GM19351 (cell line): Measurements from ENCODE around the gene FBN1.
A peak's percentile ranks its signal among the peaks of the same experiment; 100 is the strongest.

Experiments
- ATAC-seq: cut with Tn5 transposase; IDR thresholded peaks from one replicate; pipeline ENCODE4 v1.9.1; 2021; ENCODE audit warnings: mild to moderate bottlenecking, moderate library complexity; ENCODE audit not compliant: unreplicated experiment

The FBN1 gene

DNA sequence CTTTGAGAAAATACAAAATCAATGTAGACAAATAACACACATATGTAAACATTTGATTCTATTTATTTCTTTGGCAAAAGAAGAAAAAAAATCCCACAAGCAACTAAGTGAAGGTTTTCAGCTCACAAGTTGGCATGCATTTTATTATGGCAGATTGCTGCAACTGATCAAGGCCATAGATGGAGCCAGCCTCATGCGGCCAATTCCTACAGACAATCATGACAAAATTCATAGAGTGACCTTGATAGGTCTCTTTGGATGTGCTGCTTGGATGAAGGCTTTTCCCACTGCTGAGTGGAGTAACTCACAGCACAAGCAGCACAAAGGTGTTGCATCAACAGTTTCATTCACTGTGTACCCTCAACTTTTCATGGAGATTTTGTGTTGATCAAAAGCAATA, 22.1 kb downstream of the FBN1 start:
- ATAC-seq, result no peak

DNA sequence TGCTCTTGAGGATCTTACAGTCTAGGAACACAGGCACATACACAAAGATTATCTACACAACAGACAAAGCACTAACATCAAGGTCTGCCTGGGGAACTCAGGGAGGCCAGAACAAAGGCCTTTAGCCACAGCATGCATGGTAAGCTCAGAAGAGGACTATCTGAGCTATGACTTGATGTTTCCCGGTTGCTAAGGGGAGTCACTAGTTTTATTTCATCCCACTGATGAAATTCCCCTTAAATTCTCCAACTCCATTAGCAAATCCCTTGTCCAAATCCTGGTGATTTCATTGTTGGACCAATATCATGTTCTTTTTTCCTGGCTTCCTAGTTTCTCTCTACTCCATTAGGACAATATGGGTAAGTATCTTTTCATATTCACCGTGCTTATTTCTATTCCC, 23.3 kb downstream of the FBN1 start:
- no peak for ATAC-seq

DNA sequence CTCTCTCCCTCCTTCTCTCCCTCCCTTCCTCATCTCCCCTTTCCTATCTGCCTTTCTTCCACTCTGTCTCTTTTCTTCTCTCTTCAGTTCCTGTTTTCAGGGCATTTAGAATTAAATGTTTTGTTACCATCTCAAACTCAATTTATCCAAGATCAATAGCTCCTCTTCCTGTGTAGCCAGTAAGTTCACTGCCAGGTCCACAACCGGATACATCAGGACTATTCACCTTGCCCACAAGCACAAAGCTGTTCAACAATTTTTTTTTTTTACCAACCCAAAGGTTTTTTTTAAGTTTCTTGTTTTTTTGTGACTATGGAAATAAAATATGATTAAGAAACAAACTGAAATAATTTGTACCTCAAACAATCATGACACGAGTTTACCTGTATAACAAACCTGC, 26.1 kb downstream of the FBN1 start:
- ATAC-seq, result no peak

DNA sequence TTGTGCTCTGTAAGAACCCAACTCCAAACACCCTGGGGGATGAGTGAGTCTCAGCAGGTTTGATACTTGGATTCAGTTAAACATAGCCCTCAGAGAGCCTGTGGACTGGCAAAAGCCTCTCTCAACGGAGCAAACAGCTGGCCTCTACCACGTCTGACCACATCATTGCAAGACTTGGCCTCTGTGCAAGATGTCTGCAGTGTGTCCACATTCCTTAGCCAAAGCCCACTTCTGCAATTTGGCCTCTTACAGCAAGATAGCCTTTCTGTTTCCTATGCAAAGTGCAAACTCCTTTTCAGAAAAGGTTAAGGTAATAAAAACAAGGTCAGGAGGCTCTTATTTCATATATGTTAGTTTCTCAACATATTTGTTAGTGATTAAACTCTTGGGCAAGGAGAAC, 27.9 kb downstream of the FBN1 start:
- no peak for ATAC-seq

DNA sequence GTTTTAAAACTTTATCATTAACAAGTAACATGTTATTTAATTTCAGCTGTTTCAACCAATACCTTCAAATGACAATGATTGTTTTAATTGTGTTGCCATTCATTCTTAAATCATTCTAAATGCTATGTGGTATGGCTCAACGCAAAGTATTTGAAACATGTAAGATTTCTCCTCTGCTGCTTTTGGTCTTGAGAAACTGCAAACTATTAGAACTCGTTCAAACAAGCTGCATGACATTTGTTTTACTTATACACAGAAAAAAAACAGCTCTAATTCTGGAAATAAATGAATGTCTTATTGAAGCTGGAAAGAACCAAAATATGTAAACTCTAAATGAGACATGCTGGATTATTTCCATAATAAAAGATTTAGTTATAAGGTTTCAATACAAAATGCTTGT, 29.3 kb downstream of the FBN1 start:
- ATAC-seq, result no peak

DNA sequence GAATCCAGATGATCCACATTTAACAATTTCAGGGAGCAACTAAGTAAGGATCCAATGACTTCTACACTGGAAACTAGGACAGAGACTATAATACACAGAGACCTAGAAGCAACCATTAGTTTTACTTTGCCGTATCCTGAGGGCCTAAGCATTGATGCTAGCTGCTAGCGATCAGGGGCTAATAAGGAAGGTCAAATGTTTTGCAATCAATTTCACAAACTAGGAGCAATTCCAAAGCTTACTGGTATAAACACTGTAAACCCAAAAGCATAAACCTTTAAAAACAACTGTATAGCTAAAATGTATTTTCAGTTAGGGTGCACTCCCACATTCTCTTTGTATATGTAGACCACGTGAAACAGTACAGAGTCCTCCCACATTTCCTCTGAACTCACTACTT, 31.5 kb downstream of the FBN1 start:
- ATAC-seq, result no peak

DNA sequence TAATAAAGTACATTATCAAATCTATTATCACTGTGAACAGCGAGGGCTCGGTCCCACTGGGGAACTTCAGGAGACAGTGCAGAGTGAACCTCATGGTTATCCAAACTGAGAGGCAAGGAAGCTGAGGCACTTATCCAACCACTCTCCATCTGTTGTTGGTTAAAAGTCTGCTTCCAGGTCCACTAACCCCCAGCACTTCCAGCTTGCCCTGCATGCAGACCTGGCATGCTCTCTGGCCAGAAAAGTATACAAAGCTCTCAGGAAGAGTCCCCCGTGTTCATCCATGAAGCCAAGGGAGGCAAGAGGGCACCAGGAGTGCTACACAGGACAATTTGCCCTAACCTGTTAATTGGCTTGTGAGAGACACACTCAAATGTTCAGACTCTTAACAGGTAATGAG, 36.0 kb downstream of the FBN1 start:
- ATAC-seq, result no peak

DNA sequence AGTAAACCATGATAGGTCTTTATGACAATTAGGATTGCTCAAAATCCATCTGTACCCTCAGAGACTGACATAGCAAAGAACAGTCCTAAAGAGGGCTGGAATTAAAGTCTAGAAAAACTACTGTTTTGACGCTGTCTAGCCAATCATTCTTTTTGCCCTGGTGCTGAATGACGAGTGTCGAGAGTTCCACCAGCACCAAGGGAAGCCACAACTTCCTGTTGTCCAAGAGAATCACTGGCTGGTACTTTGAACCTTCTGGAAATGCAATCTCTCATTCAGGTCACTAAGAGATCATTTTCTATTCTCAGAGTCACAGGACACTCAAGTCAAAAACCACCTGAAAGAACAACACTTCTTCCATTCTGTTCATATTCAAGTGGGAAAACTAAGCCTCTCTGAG, 37.7 kb downstream of the FBN1 start:
- no peak for ATAC-seq

DNA sequence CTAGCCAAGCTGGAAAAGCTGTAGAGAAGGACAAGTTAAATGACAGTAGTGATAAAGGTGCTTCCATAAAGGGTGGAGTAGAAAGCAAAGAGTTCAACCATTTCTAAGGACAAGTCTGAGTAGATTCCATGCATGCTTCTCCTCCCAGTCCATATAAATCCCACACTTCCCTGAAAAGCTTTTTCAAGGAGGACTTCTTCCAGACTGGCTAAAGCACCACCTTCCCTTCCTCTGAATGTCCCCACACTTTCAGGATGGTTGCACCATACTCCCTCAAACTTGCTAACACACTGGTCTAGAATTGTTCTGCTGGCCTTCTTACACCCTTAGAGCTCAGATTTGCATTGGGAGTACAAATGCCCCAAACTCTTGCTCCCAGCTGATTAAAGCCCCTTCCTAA, 40.9 kb downstream of the FBN1 start:
- no peak for ATAC-seq

DNA sequence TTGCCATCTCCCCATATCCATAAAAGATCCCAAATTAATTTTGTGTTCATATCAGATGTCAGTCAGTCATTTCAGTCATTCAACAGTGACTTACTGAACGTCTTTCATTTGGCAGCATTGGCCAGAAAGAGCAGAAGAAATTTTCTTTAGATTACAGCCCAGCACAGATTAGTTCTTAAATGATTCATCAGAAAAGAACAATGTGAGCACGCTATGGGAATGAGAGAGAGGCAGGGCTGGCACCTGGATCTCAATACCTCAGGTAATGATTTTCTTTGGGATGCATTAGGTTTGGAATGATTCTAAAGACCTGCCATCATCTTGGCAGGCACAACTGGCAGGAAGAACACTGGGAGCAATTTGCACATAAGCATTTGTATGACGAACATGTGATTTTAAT, 41.6 kb downstream of the FBN1 start:
- no peak for ATAC-seq

DNA sequence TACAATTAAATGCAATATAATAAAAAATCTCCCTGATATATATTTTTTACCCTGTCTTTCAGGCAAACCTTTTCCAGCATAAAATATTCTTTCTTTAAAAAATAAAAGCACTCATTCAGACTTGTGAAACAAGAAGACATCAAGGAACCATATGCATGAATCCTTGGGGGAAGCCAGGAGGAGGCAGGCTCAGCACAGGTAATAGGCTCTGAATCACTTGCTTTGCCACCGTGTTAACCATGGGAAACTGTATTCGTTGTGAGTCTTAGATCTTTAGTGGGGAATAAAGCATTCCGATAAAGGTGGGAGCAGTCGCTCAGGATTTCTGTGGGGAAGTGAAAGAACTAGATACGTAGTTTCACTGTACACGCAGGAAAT, 42.4 kb downstream of the FBN1 start:
- no peak for ATAC-seq

DNA sequence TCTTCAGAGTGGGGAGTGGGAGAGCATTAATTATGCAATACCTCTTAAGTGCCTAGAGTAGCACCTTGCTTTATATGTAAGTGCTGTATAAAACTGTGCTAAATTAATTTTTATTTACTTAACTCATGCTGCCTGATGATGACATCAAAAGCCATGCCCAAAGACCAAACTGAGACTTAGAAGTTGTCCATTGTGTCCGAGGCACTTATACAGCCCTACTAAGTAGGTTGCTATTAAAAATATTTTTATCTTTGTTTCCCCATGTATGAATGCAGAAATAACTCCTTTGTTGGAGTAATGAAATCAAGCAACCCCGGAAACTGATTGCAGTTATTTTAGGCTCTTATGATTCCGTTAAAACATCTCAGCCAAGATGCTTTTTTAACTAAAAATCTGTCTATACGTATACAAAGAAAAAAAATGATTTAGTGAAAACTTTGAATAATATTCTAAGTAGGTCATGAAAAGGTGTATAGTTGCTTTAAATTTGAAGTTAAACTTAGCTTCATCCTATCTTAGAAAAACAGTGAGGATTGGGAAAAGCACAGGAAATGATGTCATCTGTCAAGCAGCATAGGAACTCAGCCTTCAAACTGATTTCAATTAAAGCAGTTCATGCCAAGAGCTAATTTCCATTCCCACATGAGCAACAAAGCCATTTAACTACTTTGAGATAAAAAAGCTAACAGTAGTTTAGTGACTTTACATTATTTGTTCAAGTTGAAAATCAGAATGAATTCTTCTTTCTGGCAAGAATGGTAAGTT, 43.0 kb downstream of the FBN1 start:
- ATAC-seq, result no peak

DNA sequence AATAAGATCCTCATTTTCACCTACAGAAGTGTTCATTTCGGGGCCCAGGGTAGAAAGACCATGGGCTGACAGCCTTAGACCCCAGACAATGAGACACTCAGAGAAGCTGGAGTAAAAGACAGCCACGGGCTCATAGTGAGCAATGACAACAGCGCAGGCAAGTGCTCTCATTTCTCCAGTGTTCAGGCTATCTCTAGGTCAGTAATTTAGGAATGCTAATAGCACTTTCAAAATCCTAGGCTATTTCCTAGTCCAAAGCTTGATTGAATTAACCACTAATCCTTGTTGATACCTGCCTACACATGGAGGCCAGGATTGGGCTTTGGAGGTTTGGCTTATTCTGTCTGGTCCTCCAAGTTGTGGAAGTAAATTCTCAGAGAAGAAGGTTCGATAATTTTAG, 44.4 kb downstream of the FBN1 start:
- no peak for ATAC-seq

DNA sequence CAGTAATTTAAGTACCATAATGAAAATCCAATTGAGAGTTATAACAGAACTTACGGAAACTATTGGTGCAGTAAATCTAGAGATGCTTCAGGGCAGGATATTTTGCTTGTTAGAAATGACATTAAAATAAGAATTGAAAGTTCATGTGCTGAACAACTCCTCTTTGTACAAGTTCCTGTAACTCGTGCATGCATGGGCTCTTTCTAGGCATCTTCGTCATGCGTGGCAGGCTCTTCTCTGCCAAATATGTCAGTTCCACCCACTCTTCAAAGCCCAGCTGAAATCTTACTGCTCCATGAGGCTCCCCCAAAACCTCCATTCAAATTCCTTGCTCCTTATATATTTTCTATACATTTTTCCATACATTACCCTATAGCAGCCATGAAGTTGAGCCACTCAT, 48.7 kb downstream of the FBN1 start:
- ATAC-seq, result peak; percentile 37

DNA sequence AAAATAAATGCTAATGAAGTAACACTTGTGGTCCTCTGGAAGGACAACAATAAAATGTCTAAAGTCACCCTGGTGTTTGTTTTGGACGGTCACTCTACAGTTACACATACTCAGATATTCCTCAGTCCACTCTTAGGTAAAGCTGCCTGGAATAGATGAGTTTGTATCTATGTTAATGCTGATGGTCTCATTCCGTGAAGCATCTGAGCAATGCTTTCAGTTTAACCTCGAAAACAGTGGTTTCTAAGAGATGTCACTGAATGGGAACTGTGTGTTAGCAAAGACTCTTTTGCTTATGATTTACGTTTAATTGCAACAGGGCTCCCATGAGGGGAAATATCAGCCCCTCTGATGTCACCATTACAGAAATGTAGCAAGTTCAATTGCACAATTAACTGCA, 49.1 kb downstream of the FBN1 start:
- peak; percentile 61 for ATAC-seq

DNA sequence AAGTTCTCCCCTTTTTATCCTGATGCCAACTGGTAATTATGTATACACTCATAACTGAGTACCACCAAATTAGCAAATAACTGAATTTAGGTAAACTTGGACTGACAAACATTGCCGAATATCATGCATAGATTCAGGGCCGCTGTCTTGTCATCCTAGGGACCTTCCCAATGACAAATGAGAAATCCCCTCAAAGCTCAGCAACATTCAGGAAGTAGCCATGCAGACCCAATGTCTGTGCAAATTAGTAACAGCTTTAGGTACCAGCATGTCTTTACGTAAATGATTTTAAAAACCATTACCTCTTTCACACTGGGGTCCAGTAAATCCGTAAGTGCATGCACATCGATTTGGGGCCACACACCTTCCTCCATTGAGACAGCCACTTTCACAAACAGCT, 49.5 kb downstream of the FBN1 start:
- peak; percentile 53 for ATAC-seq

DNA sequence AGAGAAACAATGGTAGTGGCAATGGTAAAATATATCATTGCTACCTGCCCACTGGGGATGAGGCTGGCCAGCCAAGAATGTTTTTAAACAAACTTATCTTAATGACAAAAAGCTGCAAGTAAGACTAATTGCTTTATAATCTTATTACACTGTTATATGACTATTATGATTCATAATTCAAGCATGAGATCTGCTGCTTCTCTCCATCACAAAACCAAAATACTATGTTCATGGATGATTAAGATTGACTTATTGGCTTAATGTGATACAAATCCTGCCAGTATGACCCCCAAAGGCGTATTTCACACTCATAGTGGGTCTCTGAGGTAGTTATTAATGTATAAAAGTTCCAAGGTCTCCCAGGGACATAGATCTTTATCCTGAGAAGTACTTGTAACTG, 52.6 kb downstream of the FBN1 start:
- ATAC-seq, result no peak

DNA sequence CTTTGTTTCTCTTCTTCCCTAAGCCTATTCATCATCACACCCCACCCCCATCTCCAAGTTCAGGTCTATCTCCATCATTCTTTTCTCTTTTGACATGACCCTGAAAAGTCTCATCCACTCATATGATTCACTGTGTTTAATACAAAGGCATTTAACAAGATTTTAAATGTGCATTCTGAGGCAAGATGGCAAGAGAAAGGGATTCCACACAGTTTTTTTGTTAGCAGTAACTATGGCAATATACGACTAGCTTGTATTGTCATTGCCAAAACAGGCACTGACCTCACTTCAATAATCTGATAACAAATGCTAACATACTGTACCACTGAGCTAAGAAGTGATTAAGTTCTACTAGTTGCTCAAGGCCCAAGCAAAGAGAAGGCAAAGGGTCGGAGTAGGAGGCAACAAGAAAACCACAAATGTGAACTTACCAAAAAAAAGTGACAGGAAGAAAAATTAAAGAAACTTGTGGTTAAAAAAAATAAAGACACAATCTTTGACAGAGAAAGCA, 53.2 kb downstream of the FBN1 start:
- ATAC-seq, result no peak

DNA sequence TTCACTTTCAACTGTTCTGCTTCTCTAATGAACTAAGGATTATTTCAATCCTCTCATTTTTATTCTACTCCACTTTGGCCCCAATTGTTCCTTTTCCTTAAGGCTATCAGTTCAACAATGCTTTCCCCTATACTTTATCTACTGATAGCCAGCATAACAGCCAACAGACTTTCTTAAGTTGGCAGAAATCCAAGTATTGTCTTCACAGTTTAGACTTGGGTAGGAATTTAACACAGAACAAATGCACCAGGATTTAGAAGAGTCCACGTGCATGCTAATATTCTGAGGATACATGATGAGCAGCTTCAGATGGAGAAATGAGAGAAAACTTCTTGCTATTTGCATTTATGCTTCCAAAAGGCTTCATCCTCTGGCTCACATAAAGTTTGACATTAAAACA, 54.8 kb downstream of the FBN1 start:
- no peak for ATAC-seq

DNA sequence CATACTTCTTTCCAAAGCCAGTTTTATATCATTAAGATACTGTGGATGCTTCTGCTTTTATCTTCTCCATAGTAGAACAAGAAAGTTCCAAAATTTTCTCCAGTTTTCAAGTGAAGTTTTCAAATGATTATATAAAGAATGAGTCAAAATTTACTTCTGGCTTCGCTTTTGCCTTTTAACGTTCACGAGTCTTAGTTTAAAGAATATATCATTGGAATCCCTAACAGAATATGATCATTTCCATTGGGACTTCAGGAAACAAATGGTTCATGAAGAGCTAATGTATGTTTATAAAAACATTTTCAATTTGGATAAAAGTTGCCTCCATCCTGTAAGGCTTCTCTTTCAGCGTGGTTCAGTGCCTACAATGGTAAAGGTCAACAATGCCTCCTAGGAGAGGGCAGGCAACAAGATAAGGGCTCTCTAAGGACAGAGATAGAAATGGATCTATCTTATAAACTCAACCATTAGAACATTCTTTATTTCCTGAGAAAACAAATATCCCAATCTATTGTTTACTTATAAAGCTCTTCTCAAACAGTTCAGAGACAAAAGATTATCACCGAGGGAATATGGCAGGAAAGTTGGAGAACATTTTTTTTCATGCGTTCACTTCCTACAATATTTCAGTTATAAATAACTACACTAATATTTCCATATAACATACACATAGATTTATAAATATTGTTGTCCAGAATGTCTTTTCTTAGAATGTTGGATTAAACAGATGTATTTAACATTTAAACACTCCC, 60.5 kb downstream of the FBN1 start:
- no peak for ATAC-seq

DNA sequence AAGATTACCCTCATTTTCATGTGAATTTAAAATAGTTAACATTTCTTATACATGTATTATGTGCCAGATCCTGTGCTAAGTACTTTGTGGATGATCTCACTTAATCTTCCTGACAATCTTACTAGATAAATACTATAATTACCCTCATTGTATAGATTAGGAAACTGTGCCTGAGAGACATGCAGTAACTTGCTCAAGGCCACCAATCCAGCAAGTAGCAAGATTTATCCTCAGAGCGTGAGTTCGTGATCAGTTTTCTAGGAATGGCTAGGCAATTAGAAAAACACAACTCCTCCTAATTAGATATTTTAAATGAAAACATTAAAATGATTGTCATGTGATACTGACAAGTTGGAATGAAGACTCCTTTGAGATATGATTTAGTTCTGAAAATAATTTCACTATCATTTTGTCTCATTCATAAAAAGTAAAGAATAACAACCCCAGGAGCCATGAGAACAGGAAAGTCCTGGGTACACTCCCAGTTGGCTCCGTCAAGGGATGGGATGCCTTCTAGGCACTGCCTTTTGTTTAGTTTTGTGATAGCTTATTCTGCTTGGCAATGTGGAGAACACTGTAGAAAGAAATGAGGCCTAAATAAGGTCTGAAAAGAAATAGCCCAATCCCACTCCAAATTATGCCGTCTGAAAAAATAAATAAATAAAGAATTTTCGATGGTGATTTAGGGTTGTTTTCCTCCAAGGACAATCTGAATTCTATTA, 61.3 kb downstream of the FBN1 start:
- no peak for ATAC-seq
